Glomerular visceral epithelial cell (primary cell): Measurements from ENCODE around the gene PTPRT.

ENCODE experiments used
- DNase-seq: peaks from one replicate; pipeline ENCODE4 v3.0.0-alpha.2; 2016; ENCODE audit errors: extremely low spot score

Gene PTPRT

DNA sequence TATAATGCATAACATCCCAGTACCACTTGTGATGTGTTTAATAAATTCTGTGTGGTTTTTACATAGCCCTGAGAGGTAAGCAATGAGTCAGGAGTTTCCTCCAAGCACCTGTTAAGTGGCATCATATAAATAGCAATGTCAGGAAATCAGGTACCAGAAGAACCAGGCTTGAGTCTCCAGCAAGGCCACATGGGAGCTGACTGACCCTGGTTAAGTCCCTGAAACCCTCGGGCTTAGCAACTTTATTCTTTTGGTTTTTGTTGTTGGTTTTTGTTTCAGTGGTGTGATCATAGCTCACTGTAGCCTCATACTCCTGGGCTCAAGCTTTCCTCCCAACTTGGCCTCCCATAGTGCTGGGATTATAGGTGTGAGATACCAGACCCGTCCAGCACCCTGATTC is 70.0 kb downstream of the PTPRT start:
- DNase-seq = no peak

DNA sequence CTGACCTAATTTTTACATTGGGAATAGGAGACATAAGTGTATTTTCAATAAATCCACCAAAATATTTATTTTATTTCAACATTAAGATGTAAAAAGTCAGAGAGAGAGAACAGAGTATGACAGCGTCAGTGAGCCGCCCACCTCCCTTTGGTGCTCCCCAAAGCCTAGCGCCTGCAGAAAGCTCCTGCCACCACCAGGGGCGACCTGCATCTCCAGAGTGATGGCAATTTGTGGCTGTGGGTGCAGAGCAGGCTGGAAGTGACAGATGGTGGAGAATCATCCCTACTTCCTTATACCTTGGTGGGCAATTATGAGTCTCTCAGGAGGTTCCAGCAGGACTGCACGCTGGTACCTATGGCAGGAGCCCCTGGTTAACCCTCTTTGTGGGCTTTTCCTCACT is 87.3 kb downstream of the PTPRT start:
- DNase-seq = no peak

DNA sequence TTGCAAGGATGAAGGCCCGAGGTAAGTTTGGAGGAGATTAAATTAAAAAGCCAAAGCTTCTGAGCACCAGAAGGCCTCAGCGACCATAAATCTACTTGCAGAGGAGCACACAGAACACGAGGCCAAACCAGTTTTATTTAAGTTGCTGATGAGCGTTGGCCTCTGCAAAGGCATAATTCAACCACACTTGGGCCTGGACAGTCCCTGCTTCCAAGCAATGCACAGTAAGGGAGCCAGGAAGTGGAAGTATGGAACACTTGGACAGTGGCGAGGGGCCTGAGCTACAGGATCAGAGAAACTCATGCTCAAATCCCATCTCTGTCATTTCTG is 92.8 kb downstream of the PTPRT start:
- no peak for DNase-seq

DNA sequence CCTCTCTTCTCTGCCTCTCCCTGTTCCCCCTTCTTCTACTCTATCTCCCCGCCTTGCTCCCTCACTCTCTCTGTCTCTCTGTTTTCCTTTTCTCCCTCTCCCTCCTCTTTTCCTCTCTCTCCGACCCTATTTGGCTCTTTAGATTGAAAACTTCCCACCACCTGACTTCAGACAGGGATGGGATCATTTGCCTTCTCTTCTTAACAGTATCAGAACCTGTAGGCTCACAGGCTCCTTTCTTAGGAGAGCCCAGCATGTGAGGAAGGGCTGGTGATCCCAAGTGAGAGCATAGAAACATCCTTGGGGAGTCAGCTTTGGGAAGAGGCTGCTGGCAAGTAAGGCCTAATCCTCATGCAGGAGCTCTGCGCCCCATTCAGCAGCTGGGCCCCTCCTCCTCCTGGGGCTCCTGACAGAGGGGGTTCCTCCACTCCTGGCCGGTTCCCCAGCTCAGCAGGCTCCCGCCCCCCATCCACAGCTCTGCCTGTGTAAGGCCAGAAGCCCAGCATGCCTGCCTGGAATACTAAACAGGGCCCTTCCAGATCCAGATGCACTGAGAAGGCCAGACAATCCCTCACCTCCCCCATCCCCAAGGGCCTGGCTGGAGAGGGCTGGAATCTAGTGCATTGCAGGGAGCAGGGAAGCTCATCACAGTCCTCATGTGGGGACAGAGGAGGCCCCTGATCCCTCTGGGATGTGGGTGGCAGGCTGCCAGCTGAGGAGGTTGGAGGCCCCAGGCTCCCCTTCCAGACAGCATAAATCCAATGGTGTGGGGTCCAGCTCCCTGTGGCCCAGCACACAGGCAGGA is 93.4 kb downstream of the PTPRT start:
- no peak for DNase-seq

DNA sequence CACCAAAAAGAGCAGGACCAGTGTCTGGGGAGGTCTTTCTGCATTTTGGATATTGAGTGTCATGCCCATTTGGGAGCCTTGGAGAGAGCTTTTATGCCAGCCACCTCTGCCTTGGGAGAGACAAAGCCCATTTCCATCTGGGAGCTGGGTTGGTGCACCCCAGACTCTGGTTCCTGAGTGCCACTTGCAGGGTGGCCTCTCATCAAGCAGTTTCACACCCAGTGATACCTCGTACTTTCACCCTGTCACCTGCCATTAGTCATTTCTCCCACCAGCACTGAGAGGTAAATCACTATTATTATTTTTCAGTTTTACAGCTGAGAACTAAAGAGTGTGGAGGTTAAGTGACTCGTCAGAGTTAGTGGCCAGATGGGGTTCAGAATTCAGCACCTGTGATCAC is 94.7 kb downstream of the PTPRT start:
- DNase-seq = no peak

DNA sequence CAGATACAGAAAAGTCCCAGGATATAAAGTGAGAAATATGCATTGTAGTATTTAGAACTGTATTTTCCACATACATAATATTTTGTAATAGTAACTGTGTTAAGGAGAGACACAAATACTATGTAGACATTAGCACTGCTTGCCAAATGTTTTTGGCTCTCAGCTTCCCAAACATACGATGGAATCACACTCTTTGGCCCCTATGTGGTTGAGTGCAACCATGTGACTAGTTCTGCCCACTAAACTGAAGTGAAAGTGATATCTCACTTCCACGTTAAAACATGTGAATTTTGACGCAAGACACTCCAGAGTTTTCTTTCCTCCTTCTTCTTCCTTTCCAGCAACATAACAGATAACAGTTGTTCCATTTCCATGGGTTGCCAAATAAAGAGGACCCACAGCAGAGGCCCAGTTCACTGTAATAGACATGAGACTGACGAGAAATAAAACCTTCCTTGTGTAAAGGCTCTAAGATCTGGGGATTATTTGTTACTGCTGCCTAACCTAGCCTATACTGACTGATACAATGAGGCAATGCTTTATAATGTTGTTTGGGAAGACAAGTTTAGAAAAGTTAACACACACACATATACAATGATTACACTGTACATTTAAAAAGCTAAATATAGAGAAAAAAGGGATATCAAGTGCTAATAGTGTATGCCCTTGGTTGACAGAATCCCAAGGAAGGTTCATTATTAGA is 97.2 kb downstream of the PTPRT start:
- no peak for DNase-seq

DNA sequence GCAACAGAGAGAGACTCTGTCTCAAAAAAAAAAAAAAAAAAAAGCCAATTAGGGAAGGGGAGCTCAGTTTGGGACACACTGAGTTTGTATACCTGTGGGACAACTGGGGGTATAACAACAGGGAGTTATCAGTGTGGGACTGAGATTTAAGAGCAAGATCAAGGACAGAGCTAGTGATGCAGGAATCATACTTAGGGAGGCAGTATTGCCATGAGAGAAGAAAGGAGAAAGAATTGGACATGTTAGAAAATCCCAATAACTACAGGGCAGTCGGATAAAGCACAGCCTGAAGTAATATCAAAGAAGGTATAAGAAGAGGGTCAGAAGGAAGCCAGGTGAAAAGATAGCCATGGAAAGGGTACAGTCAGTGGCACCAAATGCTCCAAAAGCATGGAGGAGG is 121.2 kb downstream of the PTPRT start:
- DNase-seq = no peak

DNA sequence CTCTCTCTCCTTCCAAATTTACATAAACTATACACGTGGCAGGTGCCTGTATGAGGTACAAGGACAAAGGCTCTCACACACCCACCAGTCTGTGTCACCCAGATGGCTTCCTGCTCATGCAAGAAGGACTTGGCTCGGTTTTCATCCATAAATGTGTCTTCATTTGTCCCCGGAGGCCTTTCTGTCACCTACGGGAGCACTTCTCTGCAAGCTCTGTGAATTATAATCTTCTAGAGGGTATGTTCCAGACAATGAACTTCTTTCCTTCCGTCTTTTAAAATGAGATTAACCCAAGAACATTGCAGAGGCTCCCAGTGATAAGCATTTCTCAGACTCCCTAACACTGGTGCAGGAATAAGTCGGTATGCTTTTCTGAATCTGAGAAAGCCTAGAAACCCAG is 123.6 kb downstream of the PTPRT start:
- no peak for DNase-seq

DNA sequence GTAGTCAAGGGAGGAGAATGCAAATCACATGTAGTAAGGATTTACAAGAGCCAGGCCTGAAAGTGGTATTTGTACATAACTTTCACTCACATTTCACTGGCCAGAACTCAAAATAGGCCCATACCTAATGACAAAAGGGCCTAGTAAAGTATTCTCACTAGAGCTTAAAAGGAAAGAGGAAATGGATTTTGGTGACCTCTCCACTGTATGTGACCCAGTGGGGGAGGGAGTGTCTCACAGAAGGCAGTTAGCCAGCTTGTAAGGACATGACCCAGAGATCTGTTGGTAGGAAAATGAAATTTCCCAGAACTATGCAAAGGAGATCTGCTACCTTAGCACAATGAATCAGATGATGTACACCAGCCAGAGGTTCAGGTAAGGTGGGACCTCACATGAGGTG is 124.4 kb downstream of the PTPRT start:
- no peak for DNase-seq

DNA sequence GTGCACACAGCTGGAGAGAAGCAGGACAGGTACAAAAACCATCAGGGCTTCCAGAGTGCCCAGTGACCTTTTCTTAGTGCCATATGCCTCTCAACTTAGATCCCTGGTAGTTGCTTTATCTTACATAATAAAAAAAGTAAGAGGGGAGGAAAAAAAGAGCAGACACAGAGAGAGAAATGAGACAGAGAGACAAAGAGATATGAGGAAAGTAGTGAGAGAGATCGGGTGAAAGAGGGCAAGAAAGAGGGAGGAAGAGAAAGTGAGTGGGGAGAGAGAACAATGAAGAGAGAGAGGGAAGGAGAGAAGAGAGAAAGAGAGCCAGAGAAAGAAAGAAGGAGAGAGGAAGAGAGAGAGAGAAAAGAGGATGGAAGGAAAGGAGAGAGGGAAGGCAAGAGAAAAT is 131.6 kb downstream of the PTPRT start:
- DNase-seq = no peak

DNA sequence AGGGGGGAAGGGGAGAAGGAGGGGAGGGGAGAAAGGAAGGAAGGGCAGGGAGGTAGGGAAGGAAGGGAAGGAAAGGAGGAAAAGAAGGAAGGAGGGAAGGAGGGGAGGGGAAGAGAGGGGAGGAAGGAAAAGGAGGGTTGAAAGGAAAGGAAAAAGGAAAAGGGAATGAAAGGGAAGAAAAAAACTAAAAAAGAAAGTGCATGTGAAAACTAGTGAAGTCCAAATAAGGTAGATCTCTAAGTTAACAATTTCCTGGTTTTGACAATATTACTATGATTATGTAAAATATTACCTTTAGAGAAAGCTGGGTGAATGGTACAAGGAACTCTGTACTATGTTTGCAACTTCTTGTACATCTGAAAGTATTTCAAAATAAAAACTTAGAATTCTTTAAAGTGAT is 132.4 kb downstream of the PTPRT start:
- no peak for DNase-seq

DNA sequence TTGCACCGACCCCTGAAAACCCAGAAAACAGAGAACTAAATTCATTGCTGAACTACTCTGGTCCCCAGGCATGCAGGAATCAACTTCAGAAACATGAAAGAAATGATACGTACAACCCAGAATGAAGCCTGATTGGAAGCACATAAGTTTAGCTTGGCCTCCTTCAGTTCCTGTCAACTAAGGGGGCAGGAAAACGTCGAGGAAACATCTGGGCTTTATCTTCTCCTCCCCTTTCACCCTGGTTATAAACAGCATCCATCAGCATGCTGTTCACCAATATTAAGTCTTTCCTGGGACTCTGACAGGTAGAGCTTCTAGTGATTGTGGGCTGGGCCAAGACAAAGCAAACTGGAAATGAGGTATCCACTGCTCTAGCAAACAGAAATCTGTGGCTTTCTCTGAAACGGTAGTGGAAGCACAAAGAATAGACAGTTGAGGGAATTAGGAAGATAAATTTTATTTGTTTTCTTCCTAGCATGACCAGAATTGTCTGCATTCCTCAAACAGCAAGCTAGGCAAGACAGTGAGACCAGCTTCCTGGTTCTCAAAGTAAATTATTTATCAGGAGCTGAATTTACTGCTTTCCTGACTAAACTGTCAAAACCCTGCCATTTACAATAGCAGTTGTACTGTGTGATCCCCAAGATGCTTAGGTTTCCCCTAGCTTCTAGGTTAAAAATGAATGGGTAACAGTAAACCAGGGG is 134.4 kb downstream of the PTPRT start:
- no peak for DNase-seq

DNA sequence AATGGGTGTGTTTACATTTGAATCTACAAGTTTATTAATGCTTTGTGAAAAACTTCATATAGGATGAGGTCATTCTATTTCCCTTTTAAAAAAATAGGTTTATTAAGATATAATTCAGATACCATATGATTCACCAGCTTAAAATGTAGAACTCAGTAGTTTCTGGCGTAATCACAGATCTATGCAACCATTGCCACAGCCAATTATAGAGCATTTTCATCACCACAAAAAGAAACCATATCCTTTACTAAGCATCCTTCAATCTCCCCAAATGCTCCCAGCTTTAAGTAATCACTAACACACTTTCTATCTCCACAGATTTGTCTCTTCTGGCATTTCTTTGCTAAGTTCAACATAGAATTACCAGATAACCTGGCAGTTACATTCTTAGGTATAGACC is 137.2 kb downstream of the PTPRT start:
- DNase-seq = no peak

DNA sequence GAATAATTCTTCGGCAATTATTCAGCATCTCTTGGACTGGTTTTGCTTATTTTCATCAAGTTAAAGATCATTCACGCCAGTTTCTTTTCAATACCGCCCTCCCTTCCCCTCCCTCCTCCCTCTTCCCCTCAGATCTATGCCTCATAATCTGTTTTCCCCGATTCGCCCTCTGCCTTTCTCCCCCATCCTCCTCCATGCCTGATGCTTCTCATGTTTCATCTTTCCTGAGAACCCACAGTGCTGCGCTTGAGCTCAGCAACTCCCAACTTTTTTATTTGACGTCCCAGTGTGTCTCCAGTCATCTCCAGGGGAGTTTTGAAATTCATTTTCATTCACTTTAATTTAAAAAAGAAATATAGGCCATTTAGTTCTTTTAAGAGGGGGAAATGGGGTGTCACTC is 142.7 kb downstream of the PTPRT start:
- DNase-seq = no peak

DNA sequence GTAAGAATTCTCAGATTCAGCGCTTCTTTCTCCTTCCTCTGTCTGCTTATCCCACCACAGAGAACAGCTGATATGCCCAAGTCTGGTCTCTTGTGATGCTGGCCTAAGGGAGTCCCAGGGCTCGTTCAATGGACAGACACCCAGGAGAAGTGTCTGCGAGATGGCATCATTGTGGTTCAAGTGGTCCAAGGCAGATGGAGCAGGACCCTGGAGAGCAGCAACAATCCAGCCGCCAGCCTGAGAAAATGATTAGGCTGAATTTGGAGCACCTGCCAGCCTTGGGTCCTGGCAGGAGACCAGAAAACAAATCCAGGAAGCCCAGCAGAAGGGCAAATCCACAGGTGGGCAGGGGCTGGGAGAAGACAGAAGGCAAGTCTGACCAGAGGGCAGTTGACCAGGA is 145.8 kb downstream of the PTPRT start:
- no peak for DNase-seq

DNA sequence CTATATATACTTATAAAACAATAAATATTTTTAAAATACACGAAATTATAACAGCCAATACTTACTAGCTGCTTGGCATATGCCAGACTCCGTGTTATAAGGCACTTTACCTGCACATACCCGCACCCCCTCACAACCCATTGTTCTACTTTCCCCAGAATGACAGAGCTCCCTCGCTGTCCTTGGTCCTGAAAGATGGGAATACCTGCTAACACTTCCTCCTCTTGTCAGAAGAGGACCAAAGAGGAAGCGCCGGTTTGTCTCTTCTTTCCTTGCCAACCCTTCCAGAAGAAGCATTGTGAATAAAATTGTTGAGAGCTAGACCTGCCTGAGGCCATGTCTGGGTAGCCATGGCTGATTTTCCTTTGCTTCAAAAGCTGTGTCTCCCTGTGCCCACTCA is 149.3 kb downstream of the PTPRT start:
- no peak for DNase-seq

DNA sequence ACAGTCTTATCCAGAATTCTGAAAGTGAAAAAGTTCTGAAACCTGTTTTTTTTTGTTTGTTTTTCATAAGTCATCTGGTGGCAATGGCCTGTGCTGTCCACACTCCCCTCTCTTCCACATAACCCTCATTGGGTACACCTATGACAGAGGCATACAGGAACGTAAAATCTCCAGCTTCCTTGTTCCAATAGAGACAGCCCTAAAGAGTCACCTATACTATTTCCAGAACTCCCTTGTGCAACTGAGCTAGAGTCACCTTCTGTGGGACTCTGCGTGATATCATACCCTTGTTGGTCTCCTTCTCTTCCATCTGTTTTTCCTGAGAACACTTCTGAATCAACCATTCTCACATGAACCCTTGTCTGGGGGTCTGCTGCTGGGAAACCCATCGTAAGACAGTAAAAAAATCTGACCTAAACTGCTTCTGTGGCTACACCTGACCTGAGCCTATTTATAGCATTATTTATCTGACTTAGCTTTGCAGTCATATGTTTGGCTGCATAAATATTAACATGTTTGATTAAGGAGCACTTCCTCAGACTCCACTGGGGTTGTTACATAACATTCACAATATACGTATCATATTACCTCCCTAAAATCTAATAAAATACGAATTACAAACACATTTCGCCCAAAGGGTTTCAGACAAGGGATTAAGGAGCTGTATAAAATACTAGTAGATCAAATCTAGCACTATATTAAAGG is 151.9 kb downstream of the PTPRT start:
- no peak for DNase-seq

DNA sequence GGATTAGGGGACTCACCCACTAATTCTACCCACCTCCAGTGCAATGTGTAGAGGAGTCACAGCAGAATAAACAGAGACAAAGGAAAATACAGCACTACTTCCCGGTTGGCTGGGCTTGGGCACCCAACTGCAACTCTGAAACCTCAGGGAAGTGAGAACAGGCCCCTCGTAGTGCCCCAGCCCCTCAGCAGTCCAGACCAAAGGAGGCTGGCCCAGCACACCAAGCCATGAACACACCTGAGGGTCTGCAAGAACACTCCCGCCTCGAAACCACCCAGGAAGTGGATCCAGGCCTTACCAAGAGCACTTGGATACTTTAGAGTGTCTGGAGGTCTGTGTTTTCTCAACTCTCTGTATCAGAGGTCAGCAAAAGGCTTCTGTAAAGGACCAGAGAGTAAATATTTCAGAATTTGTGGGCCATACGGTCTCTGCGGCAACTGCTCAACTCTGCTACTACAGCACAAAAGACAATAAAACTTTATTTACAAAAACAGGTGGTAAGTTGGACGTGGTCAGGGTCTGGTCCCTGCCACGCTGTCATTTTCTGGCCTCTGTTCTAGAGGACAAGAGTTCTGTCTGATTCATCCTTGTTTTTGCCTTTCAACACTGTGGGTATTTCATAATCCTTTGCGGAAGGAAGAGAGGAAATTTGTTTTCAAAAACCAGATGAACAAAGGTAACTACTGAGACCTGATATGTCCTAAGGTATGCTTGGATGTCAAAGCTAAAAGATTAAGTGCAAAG is 154.6 kb downstream of the PTPRT start:
- DNase-seq = no peak

DNA sequence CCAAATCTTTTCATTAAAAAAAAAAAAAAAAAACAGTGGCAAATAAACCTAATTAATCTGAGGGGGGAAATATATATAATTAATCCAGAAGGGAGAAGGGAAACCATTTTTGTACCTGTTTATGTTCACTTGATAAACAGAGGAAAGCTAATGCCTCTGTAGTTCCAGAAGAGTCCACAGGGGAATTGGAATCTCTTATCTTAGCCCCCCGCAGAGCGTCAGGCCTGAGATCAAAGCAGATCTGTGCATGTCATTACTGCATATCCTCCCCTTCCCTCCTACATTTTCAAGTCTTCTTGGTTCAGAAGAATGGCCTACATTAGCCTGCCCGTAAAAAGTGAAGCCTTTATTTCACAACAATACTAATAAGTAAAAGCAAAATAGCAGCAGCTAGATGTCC is 157.2 kb downstream of the PTPRT start:
- no peak for DNase-seq

DNA sequence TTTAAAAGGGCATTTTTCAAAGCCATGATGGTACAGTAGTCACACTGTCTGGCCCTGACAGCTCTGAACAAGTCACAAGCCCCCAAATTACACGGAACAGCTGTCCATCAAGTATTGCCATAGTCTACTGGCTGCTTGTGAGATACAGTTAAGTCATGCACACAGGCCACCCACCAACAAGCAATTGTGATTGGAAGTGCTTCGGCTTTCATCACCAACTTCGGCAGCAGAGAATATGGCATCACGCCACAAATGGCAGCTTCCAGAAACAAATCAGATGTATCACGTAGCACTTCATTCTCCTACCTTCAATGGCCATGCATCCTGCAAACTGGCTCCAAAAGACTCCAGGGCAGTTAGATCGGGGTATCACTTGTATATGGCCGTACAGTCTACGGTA is 160.5 kb downstream of the PTPRT start:
- no peak for DNase-seq

DNA sequence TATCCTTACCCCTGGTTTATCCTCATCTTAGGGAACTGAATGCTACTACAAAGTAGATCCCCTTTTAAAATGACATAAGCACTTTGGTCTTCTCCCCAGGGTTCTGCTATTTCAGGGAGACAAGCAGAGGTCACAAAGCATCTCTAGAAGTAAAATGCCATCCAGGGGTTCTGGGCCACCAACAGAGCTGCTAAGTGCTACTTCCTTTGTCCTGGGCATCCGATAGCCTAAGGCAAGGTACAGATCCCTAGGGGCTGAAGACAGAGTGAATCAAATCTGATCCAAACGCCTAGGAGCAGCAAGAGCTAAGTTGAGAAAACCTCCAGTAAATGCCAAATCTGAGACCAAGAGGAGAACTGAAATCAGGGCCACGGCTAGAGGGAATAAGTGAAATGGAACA is 161.2 kb downstream of the PTPRT start:
- no peak for DNase-seq

DNA sequence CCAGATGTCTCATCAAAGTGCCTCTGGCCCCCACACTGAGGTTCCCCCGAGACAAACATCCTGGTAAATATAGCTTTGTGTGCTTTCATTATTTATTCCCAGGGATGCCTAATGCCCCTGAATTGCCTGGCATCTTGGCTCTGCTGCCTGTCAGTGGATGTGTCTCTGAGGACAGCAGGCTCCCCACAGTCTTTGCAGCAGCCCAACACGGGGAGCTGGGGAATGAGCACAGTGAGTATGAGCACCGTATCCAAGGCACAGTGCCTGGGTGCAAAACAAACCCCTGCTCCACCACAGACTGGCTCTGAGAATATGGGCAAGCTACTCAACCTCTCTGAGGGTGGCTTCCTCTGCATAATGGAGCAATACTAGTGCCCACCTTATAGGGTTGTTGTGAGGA is 165.9 kb downstream of the PTPRT start:
- no peak for DNase-seq
